ENCODE results near the gene APOC3.

Gene APOC3

GRCh38 chr11:116879800-116880625 lies 50.3 kb downstream of the APOC3 start:
- DNase-seq, result no peak

- no peak for DNase-seq
These were observed 51.4 kb downstream of the APOC3 start for GRCh38 chr11:116881143-116881542.

- no peak for DNase-seq
These were observed 52.7 kb downstream of the APOC3 start for GRCh38 chr11:116882386-116882785.
